GM23248 (cell line): ENCODE measurements around the gene HLA-DOA.

Source experiments
- EZH2 ChIP-seq: fragments of 200-600 bp; sonication (generic); IDR thresholded peaks from 2 replicates; pipeline ENCODE4 v1.6.1; 2018; ENCODE audit warnings: antibody characterized with exemption, mild to moderate bottlenecking; ENCODE audit not compliant: insufficient read depth, poor library complexity, severe bottlenecking
- EZH2phosphoT487 ChIP-seq: fragments of 200-600 bp; sonication (generic); IDR thresholded peaks from 2 replicates; pipeline ENCODE4 v1.6.1; 2018; ENCODE audit warnings: antibody characterized with exemption, moderate library complexity, mild to moderate bottlenecking, low read depth; ENCODE audit not compliant: insufficient read depth

DNA sequence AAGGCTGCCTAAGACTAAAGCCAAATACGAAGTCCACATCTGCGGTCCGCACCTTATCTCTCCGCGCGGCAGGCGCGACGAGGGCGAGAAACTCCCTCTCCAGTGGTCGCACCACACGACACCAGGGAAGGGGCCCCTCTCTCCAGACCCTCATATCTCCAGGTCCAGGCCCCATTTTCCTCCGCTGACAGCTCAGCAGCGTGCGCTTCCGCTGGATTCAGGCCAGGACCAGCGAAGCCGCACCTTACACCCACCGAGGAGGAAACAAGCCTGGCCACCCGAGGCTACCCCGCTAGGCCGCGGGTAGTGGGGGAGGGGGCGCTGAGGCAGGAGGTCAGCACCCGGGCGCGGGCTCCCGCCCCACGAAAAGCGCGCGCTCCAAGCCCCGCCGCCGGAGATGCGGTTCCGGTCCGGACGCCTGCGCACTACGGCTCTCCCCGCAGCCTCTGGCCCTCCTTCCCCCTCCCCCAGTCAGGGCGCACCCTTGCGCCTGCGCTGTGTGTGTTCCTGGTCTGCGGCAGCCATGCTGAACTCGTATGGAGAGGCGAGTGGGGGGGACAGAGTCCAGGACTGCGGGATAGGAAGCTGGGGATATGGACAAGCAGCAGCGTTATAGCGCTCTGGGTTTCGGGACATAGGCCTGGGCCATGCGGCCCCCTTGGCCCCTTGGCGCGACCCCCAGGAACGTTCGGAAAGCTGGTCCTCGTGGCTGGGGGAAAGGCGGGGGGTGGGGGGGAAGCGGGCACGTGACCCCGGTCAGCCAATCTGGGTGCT is 41.1 kb downstream of the HLA-DOA start, which contains the start of gene BRD2:
- TF ChIP-seq EZH2phosphoT487, result no peak
- TF ChIP-seq EZH2, result no peak
